ENCODE results near the gene SHH.

Gene SHH

DNA sequence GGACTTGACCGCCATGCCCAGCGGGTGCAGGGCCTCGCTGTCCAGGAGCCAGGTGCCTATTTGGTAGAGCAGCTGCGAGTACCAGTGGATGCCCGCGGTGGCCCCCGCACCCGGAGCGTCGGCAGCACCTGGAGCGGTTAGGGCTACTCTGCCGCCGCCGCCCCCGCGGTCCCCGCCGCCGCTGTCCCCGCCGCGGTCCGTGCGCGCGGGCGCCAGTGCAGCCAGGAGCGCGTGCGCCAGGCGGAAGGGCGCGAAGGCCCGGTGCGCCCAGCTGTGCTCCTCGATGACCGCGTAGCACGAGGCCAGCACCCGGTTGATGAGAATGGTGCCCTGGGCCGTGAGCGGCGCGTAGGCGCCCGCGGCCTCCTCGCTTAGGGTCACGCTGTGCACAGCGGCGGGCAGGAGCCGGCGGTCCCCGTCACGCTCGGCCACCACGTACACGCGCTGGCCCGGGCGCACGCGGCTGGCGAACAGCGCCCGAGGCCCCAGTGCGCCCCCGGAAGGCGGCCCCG, 9.3 kb downstream of the SHH start:
- Histone ChIP-seq H3K4me3 (ENCODE audit: low read depth, low read length) (no peak overlapping the region), H3K9me3 (ENCODE audit: control insufficient read depth, insufficient read depth, low read depth, low read length) (no peaks in the 10 kb centered on the region), H3K36me3 (ENCODE audit: control insufficient read depth in 2 of 2, insufficient read depth in 1 of 2, low read length in 2 of 2) (no peaks in the 10 kb centered on the region), H3K27ac (ENCODE audit: extremely low read depth, low read depth, low read length) (no peak overlapping the region; the same call in 1 of the 2 replicates), H3K4me1 (ENCODE audit: control insufficient read depth, insufficient read depth, low read length) (peaks cover 3% of the 10 kb centered on the region; the same call in 1 of the 2 replicates)
- ChIA-PET POLR2A (interaction anchor here (0.6 kb wide), 1 partner anchor 1146 kb away, joined by 4 read pairs; no protein-coding TSS in a partner anchor), CTCF (no interaction called here)
- TF ChIP-seq, protein P1, sequence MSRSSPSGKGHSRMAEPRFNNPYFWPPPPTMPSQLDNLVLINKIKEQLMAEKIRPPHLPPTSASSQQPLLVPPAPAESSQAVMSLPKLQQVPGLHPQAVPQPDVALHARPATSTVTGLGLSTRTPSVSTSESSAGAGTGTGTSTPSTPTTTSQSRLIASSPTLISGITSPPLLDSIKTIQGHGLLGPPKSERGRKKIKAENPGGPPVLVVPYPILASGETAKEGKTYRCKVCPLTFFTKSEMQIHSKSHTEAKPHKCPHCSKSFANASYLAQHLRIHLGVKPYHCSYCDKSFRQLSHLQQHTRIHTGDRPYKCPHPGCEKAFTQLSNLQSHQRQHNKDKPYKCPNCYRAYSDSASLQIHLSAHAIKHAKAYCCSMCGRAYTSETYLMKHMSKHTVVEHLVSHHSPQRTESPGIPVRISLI (tag by site-specific recombination; IDR thresholded peaks at IDR 0.05), result no peak
- TF ChIP-seq PRDM1 (tag by site-specific recombination; IDR thresholded peaks at IDR 0.05) (no peak), ZNF202 (tag by site-specific recombination; IDR thresholded peaks at IDR 0.05; ENCODE audit: borderline replicate concordance) (no peak), BCL11B (tag by site-specific recombination; IDR thresholded peaks at IDR 0.05; ENCODE audit: low read depth) (no peak), ZNF132 (tag by site-specific recombination; IDR thresholded peaks at IDR 0.05; ENCODE audit: borderline replicate concordance) (no peak), ZNF24 (tag by site-specific recombination; IDR thresholded peaks at IDR 0.05) (no peak)
- TF ChIP-seq, protein P2, sequence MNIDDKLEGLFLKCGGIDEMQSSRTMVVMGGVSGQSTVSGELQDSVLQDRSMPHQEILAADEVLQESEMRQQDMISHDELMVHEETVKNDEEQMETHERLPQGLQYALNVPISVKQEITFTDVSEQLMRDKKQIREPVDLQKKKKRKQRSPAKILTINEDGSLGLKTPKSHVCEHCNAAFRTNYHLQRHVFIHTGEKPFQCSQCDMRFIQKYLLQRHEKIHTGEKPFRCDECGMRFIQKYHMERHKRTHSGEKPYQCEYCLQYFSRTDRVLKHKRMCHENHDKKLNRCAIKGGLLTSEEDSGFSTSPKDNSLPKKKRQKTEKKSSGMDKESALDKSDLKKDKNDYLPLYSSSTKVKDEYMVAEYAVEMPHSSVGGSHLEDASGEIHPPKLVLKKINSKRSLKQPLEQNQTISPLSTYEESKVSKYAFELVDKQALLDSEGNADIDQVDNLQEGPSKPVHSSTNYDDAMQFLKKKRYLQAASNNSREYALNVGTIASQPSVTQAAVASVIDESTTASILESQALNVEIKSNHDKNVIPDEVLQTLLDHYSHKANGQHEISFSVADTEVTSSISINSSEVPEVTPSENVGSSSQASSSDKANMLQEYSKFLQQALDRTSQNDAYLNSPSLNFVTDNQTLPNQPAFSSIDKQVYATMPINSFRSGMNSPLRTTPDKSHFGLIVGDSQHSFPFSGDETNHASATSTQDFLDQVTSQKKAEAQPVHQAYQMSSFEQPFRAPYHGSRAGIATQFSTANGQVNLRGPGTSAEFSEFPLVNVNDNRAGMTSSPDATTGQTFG (tag by site-specific recombination; IDR thresholded peaks at IDR 0.05; ENCODE audit: borderline replicate concordance), result no peak
- TF ChIP-seq, protein P3, sequence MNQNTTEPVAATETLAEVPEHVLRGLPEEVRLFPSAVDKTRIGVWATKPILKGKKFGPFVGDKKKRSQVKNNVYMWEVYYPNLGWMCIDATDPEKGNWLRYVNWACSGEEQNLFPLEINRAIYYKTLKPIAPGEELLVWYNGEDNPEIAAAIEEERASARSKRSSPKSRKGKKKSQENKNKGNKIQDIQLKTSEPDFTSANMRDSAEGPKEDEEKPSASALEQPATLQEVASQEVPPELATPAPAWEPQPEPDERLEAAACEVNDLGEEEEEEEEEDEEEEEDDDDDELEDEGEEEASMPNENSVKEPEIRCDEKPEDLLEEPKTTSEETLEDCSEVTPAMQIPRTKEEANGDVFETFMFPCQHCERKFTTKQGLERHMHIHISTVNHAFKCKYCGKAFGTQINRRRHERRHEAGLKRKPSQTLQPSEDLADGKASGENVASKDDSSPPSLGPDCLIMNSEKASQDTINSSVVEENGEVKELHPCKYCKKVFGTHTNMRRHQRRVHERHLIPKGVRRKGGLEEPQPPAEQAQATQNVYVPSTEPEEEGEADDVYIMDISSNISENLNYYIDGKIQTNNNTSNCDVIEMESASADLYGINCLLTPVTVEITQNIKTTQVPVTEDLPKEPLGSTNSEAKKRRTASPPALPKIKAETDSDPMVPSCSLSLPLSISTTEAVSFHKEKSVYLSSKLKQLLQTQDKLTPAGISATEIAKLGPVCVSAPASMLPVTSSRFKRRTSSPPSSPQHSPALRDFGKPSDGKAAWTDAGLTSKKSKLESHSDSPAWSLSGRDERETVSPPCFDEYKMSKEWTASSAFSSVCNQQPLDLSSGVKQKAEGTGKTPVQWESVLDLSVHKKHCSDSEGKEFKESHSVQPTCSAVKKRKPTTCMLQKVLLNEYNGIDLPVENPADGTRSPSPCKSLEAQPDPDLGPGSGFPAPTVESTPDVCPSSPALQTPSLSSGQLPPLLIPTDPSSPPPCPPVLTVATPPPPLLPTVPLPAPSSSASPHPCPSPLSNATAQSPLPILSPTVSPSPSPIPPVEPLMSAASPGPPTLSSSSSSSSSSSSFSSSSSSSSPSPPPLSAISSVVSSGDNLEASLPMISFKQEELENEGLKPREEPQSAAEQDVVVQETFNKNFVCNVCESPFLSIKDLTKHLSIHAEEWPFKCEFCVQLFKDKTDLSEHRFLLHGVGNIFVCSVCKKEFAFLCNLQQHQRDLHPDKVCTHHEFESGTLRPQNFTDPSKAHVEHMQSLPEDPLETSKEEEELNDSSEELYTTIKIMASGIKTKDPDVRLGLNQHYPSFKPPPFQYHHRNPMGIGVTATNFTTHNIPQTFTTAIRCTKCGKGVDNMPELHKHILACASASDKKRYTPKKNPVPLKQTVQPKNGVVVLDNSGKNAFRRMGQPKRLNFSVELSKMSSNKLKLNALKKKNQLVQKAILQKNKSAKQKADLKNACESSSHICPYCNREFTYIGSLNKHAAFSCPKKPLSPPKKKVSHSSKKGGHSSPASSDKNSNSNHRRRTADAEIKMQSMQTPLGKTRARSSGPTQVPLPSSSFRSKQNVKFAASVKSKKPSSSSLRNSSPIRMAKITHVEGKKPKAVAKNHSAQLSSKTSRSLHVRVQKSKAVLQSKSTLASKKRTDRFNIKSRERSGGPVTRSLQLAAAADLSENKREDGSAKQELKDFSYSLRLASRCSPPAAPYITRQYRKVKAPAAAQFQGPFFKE (tag by site-specific recombination; IDR thresholded peaks at IDR 0.05; ENCODE audit: borderline replicate concordance), result no peak
- TF ChIP-seq, protein P4, sequence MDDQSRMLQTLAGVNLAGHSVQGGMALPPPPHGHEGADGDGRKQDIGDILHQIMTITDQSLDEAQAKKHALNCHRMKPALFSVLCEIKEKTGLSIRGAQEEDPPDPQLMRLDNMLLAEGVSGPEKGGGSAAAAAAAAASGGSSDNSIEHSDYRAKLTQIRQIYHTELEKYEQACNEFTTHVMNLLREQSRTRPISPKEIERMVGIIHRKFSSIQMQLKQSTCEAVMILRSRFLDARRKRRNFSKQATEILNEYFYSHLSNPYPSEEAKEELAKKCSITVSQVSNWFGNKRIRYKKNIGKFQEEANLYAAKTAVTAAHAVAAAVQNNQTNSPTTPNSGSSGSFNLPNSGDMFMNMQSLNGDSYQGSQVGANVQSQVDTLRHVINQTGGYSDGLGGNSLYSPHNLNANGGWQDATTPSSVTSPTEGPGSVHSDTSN (CRISPR knock-in tag; IDR thresholded peaks at IDR 0.05), result no peak

DNA sequence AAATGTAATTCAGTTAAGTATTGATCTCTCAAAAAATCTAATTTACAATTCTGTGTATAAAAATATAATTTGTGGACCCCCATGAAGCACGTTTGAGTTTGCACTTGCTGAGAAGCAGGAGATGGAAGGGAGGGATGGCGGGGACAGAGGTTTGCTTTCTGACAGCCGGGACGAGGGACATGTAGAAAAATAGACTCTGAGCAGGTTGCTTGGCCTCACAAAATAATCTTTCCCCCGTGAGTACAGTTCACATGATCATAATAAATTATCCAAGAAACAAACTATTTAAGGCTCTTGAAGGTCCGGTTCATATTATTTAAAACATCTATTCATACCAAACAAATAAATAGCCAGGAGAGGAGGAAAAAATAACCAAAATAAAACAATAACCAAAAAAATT, 10.0 kb downstream of the SHH start:
- POLR2A ChIA-PET, result no interaction called here
- H3K4me1 ChIP-seq (ENCODE audit: control insufficient read depth, insufficient read depth, low read length), result peaks cover 3% of the 10 kb centered on the region; the same call in 1 of the 2 replicates
- no peak overlapping the region for H3K4me3 ChIP-seq (ENCODE audit: low read depth, low read length)
- no peaks in the 10 kb centered on the region for H3K36me3 ChIP-seq (ENCODE audit: control insufficient read depth in 2 of 2, insufficient read depth in 1 of 2, low read length in 2 of 2)
- H3K9me3 ChIP-seq (ENCODE audit: control insufficient read depth, insufficient read depth, low read depth, low read length), result no peaks in the 10 kb centered on the region
- CTCF ChIA-PET, result no interaction called here
- H3K27ac ChIP-seq (ENCODE audit: extremely low read depth, low read depth, low read length), result no peak overlapping the region
- TF ChIP-seq, protein P1 (tag by site-specific recombination; IDR thresholded peaks at IDR 0.05), result no peak
- TF ChIP-seq, protein P5, sequence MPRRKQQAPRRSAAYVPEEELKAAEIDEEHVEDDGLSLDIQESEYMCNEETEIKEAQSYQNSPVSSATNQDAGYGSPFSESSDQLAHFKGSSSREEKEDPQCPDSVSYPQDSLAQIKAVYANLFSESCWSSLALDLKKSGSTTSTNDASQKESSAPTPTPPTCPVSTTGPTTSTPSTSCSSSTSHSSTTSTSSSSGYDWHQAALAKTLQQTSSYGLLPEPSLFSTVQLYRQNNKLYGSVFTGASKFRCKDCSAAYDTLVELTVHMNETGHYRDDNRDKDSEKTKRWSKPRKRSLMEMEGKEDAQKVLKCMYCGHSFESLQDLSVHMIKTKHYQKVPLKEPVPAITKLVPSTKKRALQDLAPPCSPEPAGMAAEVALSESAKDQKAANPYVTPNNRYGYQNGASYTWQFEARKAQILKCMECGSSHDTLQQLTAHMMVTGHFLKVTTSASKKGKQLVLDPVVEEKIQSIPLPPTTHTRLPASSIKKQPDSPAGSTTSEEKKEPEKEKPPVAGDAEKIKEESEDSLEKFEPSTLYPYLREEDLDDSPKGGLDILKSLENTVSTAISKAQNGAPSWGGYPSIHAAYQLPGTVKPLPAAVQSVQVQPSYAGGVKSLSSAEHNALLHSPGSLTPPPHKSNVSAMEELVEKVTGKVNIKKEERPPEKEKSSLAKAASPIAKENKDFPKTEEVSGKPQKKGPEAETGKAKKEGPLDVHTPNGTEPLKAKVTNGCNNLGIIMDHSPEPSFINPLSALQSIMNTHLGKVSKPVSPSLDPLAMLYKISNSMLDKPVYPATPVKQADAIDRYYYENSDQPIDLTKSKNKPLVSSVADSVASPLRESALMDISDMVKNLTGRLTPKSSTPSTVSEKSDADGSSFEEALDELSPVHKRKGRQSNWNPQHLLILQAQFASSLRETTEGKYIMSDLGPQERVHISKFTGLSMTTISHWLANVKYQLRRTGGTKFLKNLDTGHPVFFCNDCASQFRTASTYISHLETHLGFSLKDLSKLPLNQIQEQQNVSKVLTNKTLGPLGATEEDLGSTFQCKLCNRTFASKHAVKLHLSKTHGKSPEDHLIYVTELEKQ (tag by site-specific recombination; IDR thresholded peaks at IDR 0.05; ENCODE audit: borderline replicate concordance), result no peak
- no peak for TF ChIP-seq OSR2 (tag by site-specific recombination; IDR thresholded peaks at IDR 0.05)
- TF ChIP-seq ZNF157 (tag by site-specific recombination; IDR thresholded peaks at IDR 0.05), result no peak
- TF ChIP-seq IKZF3 (tag by site-specific recombination; IDR thresholded peaks at IDR 0.05), result no peak
- TF ChIP-seq ZNF701 (tag by site-specific recombination; IDR thresholded peaks at IDR 0.05), result no peak
- no peak for TF ChIP-seq RBAK (tag by site-specific recombination; IDR thresholded peaks at IDR 0.05)
- TF ChIP-seq, protein P6, sequence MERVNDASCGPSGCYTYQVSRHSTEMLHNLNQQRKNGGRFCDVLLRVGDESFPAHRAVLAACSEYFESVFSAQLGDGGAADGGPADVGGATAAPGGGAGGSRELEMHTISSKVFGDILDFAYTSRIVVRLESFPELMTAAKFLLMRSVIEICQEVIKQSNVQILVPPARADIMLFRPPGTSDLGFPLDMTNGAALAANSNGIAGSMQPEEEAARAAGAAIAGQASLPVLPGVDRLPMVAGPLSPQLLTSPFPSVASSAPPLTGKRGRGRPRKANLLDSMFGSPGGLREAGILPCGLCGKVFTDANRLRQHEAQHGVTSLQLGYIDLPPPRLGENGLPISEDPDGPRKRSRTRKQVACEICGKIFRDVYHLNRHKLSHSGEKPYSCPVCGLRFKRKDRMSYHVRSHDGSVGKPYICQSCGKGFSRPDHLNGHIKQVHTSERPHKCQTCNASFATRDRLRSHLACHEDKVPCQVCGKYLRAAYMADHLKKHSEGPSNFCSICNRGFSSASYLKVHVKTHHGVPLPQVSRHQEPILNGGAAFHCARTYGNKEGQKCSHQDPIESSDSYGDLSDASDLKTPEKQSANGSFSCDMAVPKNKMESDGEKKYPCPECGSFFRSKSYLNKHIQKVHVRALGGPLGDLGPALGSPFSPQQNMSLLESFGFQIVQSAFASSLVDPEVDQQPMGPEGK (tag by site-specific recombination; IDR thresholded peaks at IDR 0.05), result no peak
